Activated T-helper 17 cell treated with anti-CD3 and anti-CD28 coated beads, Interleukin-2, amount 50 U/mL, for 72 hours (primary cell): Measurements from ENCODE around the gene RNF2. TPM values are rescaled to one million over a fixed set of nuclear protein-coding genes. Genes with fewer than 3 reads are reported as not detected.
"Not testable (repeated sequence)": the region's sequence is repeated elsewhere in the genome, so short reads cannot be mapped to it uniquely, and the experiment has no call there.

Experiments used
- ATAC-seq: fragments of 150-1000 bp; cut with Tn5 transposase; replicated peaks from 2 replicates; pipeline ENCODE4 v1.10.0; 2021; ENCODE audit warnings: mild to moderate bottlenecking, moderate library complexity
- H3K27ac Mint-ChIP-seq: one replicate; pipeline ENCODE4 v1.8.0; 2022; ENCODE audit warnings: mixed read lengths
- H3K27me3 Mint-ChIP-seq: one replicate; pipeline ENCODE4 v1.8.0; 2022; ENCODE audit warnings: mixed read lengths
- H3K36me3 Mint-ChIP-seq: one replicate; pipeline ENCODE4 v1.8.0; 2022; ENCODE audit warnings: low read depth, mild to moderate bottlenecking, mixed read lengths
- H3K4me1 Mint-ChIP-seq: one replicate; pipeline ENCODE4 v1.8.0; 2022; ENCODE audit warnings: mixed read lengths
- H3K4me3 Mint-ChIP-seq: one replicate; pipeline ENCODE4 v1.8.0; 2022; ENCODE audit warnings: mild to moderate bottlenecking, mixed read lengths
- H3K9me3 Mint-ChIP-seq: one replicate; pipeline ENCODE4 v1.8.0; 2022; ENCODE audit warnings: mixed read lengths
- total RNA-seq, 2 donors: library from RNA; stranded (reverse); gene quantifications; one replicate each; pipeline ENCODE4 v1.2.3, GENCODE V29; 2022

The RNF2 gene
- total RNA-seq = 10 to 100 TPM; 12.8 to 21.5 TPM

DNA sequence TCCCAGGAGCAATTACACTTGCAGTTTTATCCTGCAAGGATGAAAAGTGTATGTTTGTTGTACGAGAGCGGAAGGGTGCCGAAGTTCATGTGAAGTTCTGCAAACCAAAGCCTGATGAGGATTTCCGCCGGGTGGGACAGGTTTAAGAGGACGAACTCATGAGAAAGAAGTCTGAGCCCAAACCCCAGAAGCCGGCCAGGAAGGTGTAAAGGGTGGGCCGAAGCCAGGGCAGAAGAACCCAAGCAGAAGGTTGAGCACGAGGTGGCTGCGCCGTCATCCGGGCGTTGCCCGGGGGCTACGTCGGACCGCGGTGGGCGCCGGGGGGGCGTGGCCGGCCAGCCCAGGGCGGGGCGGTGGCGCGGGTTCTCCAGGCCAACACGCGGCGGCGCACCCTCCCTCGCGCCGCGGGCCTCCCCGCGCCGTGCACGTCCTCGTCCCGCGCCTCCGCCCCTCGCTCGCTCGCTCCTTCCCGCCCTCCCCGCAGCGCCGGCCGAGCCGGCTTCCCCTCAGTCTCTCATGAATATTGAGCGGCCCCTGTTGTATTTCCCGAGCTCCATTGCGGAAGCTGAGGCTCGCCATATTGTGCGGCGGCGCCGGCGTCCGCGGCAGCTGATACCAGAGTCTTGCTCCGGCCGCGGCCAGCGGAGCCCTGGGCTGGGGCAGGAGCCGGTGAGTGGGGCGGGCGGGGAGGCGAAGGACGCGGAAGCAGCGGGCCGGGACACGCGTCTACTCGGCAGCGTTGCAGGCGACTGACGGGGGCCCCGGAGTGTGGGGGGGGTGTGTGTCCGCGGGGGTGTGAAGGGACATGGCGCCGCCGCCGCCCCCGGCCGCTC lies at the start of gene RNF2:
RNF2 (plus strand) TSS at position 578 of the 833 bp plus-strand sequence. CDS start 41,996 bp downstream, outside the sequence.
- H3K27me3 Mint-ChIP-seq = no peaks in the 10 kb centered on the region
- H3K4me3 Mint-ChIP-seq = peak within 1 kb of the TSS; percentile 99
- peak; percentile 89 for ATAC-seq
- peaks cover 21% of the 10 kb centered on the region for H3K4me1 Mint-ChIP-seq
- no peaks in the 10 kb centered on the region for H3K36me3 Mint-ChIP-seq
- H3K27ac Mint-ChIP-seq = peak within 1 kb of the TSS; percentile 93
- no peaks in the 10 kb centered on the region for H3K9me3 Mint-ChIP-seq

DNA sequence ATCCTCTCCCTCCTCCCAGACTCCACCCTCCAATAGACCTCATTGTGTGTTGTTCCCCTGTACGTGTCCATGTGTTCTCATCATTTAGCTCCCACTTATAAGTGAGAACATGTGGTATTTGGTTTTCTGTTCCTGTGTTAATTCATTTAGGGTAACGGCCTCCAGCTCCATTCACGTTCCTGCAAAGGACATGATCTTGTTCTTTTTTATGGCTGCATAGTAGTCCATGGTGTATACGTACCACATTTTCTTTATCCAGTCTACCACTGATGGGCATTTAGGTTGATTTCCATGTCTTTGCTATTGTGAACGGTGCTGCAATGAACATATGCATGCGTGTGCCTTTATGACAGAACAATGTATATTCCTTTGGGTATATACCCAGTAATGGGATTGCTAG lies 45.4 kb upstream of the RNF2 start:
- H3K27me3 Mint-ChIP-seq = peaks cover 22% of the 10 kb centered on the region
- H3K4me3 Mint-ChIP-seq, H3K4me1 Mint-ChIP-seq, H3K27ac Mint-ChIP-seq, H3K9me3 Mint-ChIP-seq, H3K36me3 Mint-ChIP-seq, ATAC-seq: not testable (repeated sequence)

DNA sequence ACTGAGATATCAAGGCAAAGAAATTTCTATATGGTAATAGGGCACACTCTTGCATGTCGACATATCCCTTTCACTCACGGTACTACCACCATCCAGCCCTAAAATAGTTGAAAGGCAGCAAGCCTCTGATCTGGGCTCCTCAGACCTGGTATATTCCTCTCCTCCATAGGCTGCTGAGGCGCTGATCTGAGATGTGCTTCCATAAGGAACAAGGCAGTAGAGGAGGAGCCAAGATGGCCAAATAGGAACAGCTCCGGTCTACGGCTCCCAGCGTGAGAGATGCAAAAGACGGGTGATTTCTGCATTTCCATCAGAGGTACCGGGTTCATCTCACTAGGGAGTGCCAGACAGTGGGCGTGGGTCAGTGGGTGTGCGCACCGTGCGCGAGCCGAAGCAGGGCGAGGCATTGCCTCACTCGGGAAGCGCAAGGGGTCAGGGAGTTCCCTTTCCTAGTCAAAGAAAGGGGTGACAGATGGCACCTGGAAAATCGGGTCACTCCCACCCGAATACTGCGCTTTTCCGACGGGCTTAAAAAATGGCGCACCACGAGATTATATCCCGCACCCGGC lies 44.0 kb upstream of the RNF2 start:
- not testable (repeated sequence) for H3K9me3 Mint-ChIP-seq, H3K36me3 Mint-ChIP-seq, H3K27ac Mint-ChIP-seq, ATAC-seq, H3K4me1 Mint-ChIP-seq, H3K4me3 Mint-ChIP-seq
- H3K27me3 Mint-ChIP-seq = peaks cover 17% of the 10 kb centered on the region

DNA sequence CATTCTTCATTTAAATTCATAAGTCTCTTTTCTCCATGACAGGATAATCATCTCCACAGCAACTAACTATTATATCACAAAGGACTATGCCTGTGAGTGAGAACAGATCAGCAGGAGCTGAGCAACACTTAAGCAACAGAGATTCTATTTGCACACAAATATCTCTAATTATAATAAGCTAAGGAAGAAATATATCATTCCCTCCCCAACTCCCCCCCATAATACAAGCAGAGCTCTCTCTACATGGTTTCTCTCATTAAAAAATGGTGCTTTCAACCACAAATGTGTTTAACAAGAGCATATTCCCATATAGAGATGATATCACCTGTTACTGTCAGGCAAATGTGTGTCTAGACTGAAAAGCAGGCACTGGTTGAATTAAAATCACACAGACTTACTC lies 36.5 kb upstream of the RNF2 start:
- H3K36me3 Mint-ChIP-seq = no peaks in the 10 kb centered on the region
- no peaks in the 10 kb centered on the region for H3K9me3 Mint-ChIP-seq
- H3K4me3 Mint-ChIP-seq = no peak overlapping the region
- H3K27me3 Mint-ChIP-seq = no peaks in the 10 kb centered on the region
- H3K4me1 Mint-ChIP-seq = no peaks in the 10 kb centered on the region
- no peak for ATAC-seq
- no peak overlapping the region for H3K27ac Mint-ChIP-seq

DNA sequence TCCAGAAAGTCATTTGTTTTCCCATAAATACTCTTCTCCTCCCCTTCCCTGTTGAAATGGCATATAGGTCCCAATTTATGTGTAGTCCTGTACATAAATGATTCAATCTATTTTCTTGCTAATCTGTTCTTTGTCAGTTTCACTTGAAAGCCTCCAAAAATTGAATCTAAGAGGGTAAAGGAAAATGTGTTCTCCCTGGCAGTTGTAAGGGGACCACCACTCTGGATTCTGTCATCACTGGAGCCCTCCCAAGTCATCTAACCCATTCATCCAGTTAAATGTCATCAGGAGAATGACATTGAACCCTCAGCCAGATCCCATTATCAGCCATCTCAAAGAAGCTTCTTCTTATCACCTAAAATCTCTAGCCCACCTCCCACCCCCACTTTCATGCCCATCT lies 35.0 kb upstream of the RNF2 start:
- Mint-ChIP-seq H3K36me3 (no peaks in the 10 kb centered on the region), H3K4me3 (no peak overlapping the region), H3K27ac (no peak overlapping the region), H3K27me3 (peaks cover 4% of the 10 kb centered on the region), H3K4me1 (no peaks in the 10 kb centered on the region), H3K9me3 (no peaks in the 10 kb centered on the region)
- ATAC-seq = no peak

DNA sequence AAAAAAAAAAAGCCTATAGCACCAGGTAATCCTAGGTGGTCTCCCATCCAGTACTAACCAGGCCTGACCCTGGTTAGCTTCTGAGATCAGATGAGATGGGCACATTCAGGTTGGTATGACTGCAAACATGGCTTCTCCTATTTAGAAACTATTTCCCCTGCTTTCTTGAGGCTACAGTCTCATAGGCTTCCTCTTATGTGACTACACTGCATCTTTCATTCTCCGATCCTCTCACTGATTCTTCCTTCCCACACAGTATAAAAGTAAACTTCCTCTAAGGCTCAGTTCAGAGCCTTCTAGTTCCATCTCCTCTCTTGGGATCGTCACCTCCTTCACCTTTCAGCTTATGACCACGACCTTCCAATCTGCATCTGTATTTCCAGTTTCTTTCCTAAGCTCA lies 30.4 kb upstream of the RNF2 start:
- no peaks in the 10 kb centered on the region for H3K9me3 Mint-ChIP-seq
- H3K27me3 Mint-ChIP-seq = peaks cover 11% of the 10 kb centered on the region
- H3K4me1 Mint-ChIP-seq = no peaks in the 10 kb centered on the region
- no peaks in the 10 kb centered on the region for H3K36me3 Mint-ChIP-seq
- H3K27ac Mint-ChIP-seq = no peak overlapping the region
- H3K4me3 Mint-ChIP-seq = no peak overlapping the region
- ATAC-seq = no peak

DNA sequence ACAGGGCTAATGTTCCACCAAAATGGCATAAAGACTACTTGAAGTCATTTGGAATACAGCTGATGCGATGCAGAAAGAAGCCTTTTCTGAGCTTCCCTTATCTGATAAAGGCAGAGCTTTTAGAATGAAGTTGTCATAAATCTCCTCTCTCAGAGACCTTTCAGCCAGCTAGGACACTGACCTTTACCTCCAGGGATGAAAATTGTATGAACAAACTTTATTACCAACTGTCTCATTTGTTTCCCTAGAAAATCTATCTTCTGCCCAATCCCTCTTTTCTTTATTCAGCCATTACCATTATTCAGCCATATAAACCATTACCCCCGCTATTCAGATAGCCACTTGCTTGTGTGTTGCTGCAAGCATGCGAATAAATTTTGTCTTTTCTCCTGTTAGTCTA lies 29.7 kb upstream of the RNF2 start:
- Mint-ChIP-seq H3K4me3 (no peak overlapping the region), H3K27me3 (peaks cover 11% of the 10 kb centered on the region), H3K36me3 (no peaks in the 10 kb centered on the region), H3K9me3 (no peaks in the 10 kb centered on the region), H3K27ac (no peak overlapping the region), H3K4me1 (no peaks in the 10 kb centered on the region)
- no peak for ATAC-seq

DNA sequence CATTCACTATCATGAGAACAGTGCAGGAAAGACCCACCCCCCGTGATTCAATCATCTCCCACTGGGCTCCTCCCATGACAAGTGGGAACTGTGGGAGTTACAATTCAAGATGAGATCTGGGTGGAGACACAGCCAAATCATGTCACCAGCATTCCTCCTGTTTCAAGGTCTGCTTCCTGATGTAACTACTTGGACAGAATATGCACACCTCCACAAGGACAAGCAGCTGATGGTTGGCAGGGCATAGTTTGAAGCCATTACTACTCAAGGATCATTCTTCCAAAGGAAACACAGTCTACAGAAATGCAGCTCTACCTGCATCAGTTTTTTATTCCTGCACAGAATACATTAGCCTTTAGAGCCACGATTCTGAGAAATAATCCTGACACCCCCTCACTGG lies 28.5 kb upstream of the RNF2 start:
- Mint-ChIP-seq H3K36me3 (no peaks in the 10 kb centered on the region), H3K27me3 (peaks cover 11% of the 10 kb centered on the region), H3K9me3 (no peaks in the 10 kb centered on the region), H3K4me3 (no peak overlapping the region), H3K27ac (no peak overlapping the region), H3K4me1 (no peaks in the 10 kb centered on the region)
- ATAC-seq = no peak

DNA sequence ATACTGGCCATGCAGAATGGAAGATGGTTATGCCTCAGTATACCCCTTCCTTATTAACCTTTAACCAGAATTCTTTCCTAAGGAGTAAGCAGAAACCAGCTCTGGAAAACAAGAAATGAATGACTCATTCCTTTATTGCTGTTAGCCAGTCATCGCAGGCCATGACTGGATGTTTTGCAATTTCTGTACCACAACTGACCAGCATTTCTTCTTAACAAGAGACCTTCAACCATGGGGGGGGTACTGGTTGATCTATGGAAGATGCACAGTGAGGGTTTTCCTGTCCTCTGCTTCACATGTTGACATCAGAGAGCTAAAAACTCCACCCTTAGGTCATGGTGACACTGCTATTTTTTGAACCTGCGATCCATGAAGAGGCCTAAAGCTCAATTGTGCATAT lies 28.0 kb upstream of the RNF2 start:
- H3K36me3 Mint-ChIP-seq = no peaks in the 10 kb centered on the region
- H3K27ac Mint-ChIP-seq = no peak overlapping the region
- H3K4me1 Mint-ChIP-seq = no peaks in the 10 kb centered on the region
- H3K9me3 Mint-ChIP-seq = no peaks in the 10 kb centered on the region
- peaks cover 11% of the 10 kb centered on the region for H3K27me3 Mint-ChIP-seq
- ATAC-seq = peak; percentile 49
- H3K4me3 Mint-ChIP-seq = no peak overlapping the region

DNA sequence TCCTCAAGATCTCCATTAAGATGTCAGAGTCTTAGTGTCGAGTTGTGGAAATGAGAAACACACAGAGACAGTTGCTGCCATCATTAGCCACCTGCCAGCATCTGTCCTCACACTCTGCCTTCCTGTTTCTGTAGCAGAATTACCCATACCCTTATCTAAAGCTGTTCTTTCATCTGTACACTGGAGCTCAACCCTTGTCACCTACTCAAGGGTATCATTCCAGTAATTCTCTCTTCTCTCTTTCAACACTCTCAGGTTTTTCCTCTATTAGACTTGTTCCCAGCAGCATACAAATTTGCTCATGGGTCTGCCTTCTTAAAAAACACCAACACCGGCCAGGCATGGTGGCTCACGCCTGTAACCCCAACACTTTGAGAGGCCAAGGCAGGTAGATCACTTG lies 27.4 kb upstream of the RNF2 start:
- H3K4me1 Mint-ChIP-seq = no peaks in the 10 kb centered on the region
- no peaks in the 10 kb centered on the region for H3K9me3 Mint-ChIP-seq
- no peak overlapping the region for H3K27ac Mint-ChIP-seq
- H3K36me3 Mint-ChIP-seq = no peaks in the 10 kb centered on the region
- no peak for ATAC-seq
- H3K27me3 Mint-ChIP-seq = peaks cover 11% of the 10 kb centered on the region
- no peak overlapping the region for H3K4me3 Mint-ChIP-seq

DNA sequence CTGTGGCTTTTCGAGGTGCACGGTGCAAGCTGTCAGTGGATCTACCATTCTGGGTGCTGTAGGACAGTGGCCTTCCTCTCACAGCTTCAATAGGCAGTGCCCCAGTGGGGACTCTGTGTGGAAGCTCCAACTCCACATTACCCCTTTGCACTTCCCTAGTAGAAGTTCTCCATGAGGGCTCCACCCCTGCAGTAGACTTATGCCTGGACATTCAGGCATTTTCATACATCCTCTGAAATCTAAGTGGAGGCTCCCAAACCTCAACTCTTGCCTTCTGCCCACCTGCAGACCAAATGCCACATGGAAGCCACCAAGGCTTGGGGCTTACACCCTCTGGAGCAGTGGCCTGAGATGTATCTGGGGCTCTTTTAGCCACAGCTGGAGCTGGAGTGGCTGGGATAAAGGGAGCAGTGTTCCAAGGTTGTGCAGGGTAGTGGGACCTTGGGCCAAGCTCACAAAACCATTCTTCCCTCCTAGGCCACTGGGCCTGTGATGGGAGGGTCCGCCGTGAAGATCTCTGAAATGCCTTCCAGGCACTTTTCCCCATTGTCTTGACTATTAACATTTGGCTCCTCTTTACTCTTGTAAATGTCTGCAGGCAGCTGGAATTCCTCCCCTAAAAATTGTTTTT lies 18.0 kb upstream of the RNF2 start:
- ATAC-seq = no peak
- peaks cover 16% of the 10 kb centered on the region for H3K27me3 Mint-ChIP-seq
- no peak overlapping the region for H3K4me3 Mint-ChIP-seq
- H3K27ac Mint-ChIP-seq = no peak overlapping the region
- H3K9me3 Mint-ChIP-seq = peaks cover 9% of the 10 kb centered on the region
- no peaks in the 10 kb centered on the region for H3K4me1 Mint-ChIP-seq
- no peaks in the 10 kb centered on the region for H3K36me3 Mint-ChIP-seq

DNA sequence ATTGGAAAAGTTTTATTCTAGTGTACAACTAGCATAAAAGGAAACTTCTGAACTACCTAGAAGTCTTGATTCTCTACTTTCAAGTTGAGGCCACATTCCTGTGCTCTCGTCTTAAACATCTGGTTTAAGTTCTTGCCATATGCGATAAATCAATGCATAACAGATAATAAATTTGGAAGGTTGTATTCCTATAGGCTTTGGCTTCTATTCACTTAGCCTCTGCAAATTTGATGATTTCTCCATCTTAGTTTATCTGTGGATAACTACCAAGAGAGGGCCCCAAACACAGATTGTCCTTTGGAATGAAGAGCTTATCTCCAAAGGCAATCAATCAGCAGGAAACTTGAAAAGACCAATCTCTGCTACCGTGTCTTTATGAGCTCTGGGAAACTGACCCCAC lies 11.7 kb upstream of the RNF2 start:
- no peak overlapping the region for H3K4me3 Mint-ChIP-seq
- ATAC-seq = no peak
- H3K36me3 Mint-ChIP-seq = no peaks in the 10 kb centered on the region
- no peaks in the 10 kb centered on the region for H3K4me1 Mint-ChIP-seq
- H3K27ac Mint-ChIP-seq = no peak overlapping the region
- peaks cover 10% of the 10 kb centered on the region for H3K27me3 Mint-ChIP-seq
- H3K9me3 Mint-ChIP-seq = no peaks in the 10 kb centered on the region

DNA sequence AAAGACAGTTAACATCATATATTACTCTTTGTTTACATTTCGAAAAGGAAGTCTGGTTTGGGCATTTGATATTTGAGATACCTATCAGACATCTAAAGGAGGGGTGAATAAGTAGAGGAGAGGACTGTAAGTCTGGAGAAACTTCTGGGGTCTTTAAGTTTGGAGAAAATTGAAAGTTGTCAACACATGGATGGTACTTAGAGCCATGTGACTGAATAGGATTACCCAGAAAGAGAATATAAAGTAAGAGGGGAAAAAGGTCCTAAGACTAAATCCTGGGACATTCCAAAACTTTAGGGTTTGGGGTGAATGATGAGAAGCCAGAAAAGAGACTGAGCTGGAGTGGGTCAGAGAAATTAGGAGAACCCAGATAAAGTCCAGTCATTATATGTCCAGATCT lies 10.1 kb upstream of the RNF2 start:
- Mint-ChIP-seq H3K27ac (no peak overlapping the region), H3K9me3 (no peaks in the 10 kb centered on the region), H3K4me1 (no peaks in the 10 kb centered on the region), H3K36me3 (no peaks in the 10 kb centered on the region), H3K4me3 (no peak overlapping the region), H3K27me3 (peaks cover 3% of the 10 kb centered on the region)
- ATAC-seq = no peak

DNA sequence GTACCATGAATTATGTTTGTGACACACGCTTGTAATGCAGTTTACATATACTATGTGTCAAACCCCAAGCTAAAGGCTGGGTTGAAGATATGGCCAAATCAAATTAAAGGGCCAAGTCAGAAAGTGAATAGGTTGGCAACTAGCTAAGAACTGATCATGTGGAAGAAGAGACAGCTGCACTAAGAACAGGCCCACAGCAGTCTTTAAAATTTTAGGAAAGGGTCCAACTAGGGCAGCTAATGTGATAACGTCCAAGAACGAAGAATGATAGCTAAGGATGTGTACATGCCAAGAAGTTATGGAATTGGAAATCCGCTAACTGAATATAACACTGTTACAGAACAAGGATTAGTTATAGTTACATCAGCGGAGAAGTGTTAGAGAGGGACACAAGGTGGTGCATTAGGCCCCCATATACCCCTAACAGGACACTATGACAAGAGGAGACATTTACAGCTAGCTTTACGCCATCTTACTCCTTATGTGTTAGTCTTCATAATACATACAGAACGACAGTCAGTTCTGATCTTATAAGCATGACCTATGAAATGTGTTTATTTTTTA lies 6.5 kb upstream of the RNF2 start:
- Mint-ChIP-seq H3K27ac (no peak overlapping the region), H3K4me3 (no peak overlapping the region), H3K4me1 (no peaks in the 10 kb centered on the region), H3K36me3 (no peaks in the 10 kb centered on the region), H3K27me3 (no peaks in the 10 kb centered on the region), H3K9me3 (no peaks in the 10 kb centered on the region)
- no peak for ATAC-seq
